Endometrial microvascular endothelial cells (primary cell): Measurements from ENCODE around the gene RNF34. TPM values are rescaled to one million over a fixed set of nuclear protein-coding genes. Genes with fewer than 3 reads are reported as not detected.

ENCODE experiments used
- in situ Hi-C: cut with HindIII; loops from 2 replicates; pipeline ENCODE4 v1.10.0; 2017; ENCODE audit warnings: low sequenced_read_pairs, low pct_unique_long_range_greater_than_20kb; ENCODE audit errors: inconsistent ontology term
- total RNA-seq: library from RNA; depleted of rRNA; stranded (reverse); fragments of >200 nt; gene quantifications from one replicate; pipeline ENCODE4 v1.2.3, GENCODE V29; 2015; ENCODE audit errors: inconsistent ontology term

Gene RNF34
- total RNA-seq, 1 donor from 2014 or later: 65.5 TPM

- in situ Hi-C loops: no loop called here
Observed at GRCh38 chr12:121428883-121429282, 29.0 kb downstream of the RNF34 start.

- in situ Hi-C loops: no loop called here
Observed at GRCh38 chr12:121430833-121431415, 31.0 kb downstream of the RNF34 start.

GRCh38 chr12:121432740-121433480 lies 33.0 kb downstream of the RNF34 start:
- in situ Hi-C loops: no loop called here

- in situ Hi-C loops: no loop called here
Observed at GRCh38 chr12:121436706-121437105, 36.8 kb downstream of the RNF34 start.

- in situ Hi-C loops: no loop called here
Observed at GRCh38 chr12:121438905-121439304, 39.0 kb downstream of the RNF34 start.

GRCh38 chr12:121439715-121440114 lies 39.8 kb downstream of the RNF34 start:
- in situ Hi-C loops: no loop called here

- in situ Hi-C loops: no loop called here
Observed at GRCh38 chr12:121440768-121441167, 40.9 kb downstream of the RNF34 start.

- in situ Hi-C loops: no loop called here
Observed at GRCh38 chr12:121441555-121441954, 41.6 kb downstream of the RNF34 start.

- in situ Hi-C loops: no loop called here
Observed at GRCh38 chr12:121442028-121442948, 42.4 kb downstream of the RNF34 start.

- in situ Hi-C loops: no loop called here
Observed at GRCh38 chr12:121443193-121443870, 43.4 kb downstream of the RNF34 start.

GRCh38 chr12:121443911-121444841 lies 44.3 kb downstream of the RNF34 start:
- in situ Hi-C loops: no loop called here

- in situ Hi-C loops: no loop called here
Observed at GRCh38 chr12:121444842-121445202, 44.9 kb downstream of the RNF34 start.

GRCh38 chr12:121446750-121447149 lies 46.8 kb downstream of the RNF34 start:
- in situ Hi-C loops: no loop called here

GRCh38 chr12:121448771-121449315 lies 48.9 kb downstream of the RNF34 start:
- in situ Hi-C loops: no loop called here

GRCh38 chr12:121451961-121452339 lies 52.0 kb downstream of the RNF34 start:
- in situ Hi-C loops: no loop called here

- in situ Hi-C loops: no loop called here
Observed at GRCh38 chr12:121452340-121452984, 52.5 kb downstream of the RNF34 start.

- in situ Hi-C loops: no loop called here
Observed at GRCh38 chr12:121452985-121453360, 53.1 kb downstream of the RNF34 start.

GRCh38 chr12:121453629-121454028 lies 53.7 kb downstream of the RNF34 start:
- in situ Hi-C loops: no loop called here
